Measurements from ENCODE around the gene OTOP1.
"Not testable (repeated sequence)": the region's sequence is repeated elsewhere in the genome, so short reads cannot be mapped to it uniquely, and the experiment has no call there.

Gene OTOP1

DNA sequence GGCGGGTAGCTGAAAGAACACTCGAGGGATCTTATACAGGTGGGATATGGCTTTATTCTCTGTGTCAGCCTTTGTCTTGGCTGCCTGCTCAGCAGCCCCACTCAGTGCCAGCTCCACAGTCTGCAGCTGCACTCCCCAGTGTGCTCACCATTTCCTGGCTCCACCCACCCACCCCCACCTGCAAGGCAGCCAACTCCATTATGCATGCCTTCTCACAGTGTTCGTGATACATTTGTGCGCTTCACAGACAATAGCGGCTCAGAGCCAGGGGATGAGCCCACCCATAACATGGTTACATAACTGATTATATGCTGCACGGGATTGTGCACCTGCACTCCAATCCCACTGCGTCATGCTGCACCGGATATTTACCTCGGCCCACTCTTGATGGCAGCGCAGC is 30.1 kb upstream of the OTOP1 start:
- Histone ChIP-seq H3K4me2 (ENCODE audit: low read length) (no peak overlapping the region), H3K27me3 (ENCODE audit: control insufficient read depth, insufficient read depth, low read length) (peaks cover 25% of the 10 kb centered on the region), H3K36me3 (ENCODE audit: insufficient read depth, low read length) (no peaks in the 10 kb centered on the region), H3K4me1 (ENCODE audit: control insufficient read depth, insufficient read depth, low read length) (peaks cover 3% of the 10 kb centered on the region), H3K9me3 (replicated peaks; ENCODE audit: low read length) (no peaks in the 10 kb centered on the region), H3K4me3 (ENCODE audit: low read length) (no peak overlapping the region), H3K9ac (ENCODE audit: low read depth, low read length) (no peak overlapping the region)

DNA sequence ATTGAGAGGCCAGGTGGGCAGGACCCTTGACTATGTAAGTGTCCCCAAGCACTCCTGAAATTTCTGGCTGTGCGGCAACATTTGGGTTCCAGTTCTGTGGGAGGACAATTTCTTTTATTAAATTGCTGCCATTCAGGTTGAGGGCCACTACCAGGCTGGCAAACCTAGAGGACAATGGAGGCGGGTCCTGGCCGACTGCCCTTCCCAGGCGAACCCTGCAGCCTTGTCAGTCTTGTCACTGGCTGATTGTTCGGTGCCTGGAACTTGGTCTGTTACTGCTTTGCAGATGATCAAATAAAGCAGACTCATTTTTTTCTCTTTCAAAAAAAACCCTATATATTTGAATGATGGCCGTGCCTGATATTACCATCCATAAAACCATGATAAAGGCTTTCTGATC is 27.9 kb upstream of the OTOP1 start:
- H3K9me3 ChIP-seq (replicated peaks; ENCODE audit: low read length): no peaks in the 10 kb centered on the region
- H3K4me2 ChIP-seq (ENCODE audit: low read length): no peak overlapping the region
- H3K36me3 ChIP-seq (ENCODE audit: insufficient read depth, low read length): no peaks in the 10 kb centered on the region
- no peaks in the 10 kb centered on the region for H3K4me1 ChIP-seq (ENCODE audit: control insufficient read depth, insufficient read depth, low read length)
- H3K9ac ChIP-seq (ENCODE audit: low read depth, low read length): no peak overlapping the region
- H3K4me3 ChIP-seq (ENCODE audit: low read length): no peak overlapping the region
- peaks cover 25% of the 10 kb centered on the region for H3K27me3 ChIP-seq (ENCODE audit: control insufficient read depth, insufficient read depth, low read length)

DNA sequence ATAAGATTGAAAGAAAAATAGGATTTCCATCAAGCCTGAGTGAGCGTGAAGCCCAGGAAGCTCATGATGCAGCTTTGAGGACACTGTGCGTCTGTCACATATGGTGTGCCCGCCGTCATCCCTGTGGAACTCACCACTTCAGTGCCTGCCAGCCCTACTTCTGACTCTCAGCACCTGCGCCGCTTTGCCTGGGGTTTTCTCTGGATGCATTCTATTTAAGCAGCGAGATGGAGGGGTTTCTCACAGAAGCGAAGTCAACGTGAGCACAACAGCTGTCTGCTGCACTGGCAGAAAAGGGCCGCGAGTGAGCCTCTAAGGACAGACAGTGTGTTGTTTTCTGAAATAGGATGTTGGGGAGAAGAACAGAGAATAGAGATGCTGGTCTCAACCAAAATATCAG is 27.5 kb upstream of the OTOP1 start:
- no peak overlapping the region for H3K4me3 ChIP-seq (ENCODE audit: low read length)
- no peaks in the 10 kb centered on the region for H3K9me3 ChIP-seq (replicated peaks; ENCODE audit: low read length)
- peaks cover 25% of the 10 kb centered on the region for H3K27me3 ChIP-seq (ENCODE audit: control insufficient read depth, insufficient read depth, low read length)
- no peaks in the 10 kb centered on the region for H3K36me3 ChIP-seq (ENCODE audit: insufficient read depth, low read length)
- no peak overlapping the region for H3K9ac ChIP-seq (ENCODE audit: low read depth, low read length)
- peaks cover under 1% of the 10 kb centered on the region for H3K4me1 ChIP-seq (ENCODE audit: control insufficient read depth, insufficient read depth, low read length)
- no peak overlapping the region for H3K4me2 ChIP-seq (ENCODE audit: low read length)

DNA sequence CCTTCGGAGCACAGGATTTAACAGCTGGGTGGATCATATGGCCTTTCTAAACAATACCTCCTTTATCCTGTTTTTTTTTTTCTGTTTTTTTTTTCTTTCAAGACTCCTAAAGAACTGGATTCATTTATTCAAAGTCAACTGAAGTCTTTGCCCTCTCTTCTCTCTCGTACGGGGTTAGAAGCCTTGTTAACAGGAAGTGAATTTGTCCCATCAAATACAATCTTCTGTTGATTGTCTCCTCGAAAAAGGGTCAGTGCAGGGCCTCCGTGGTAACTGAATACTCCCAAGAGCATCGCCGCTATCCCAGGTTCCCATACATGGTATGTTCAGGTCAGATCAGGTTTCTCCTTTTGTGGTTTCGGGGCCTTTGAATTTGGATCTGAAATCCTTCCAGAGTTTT is 23.1 kb upstream of the OTOP1 start:
- peaks cover 10% of the 10 kb centered on the region for H3K27me3 ChIP-seq (ENCODE audit: control insufficient read depth, insufficient read depth, low read length)

DNA sequence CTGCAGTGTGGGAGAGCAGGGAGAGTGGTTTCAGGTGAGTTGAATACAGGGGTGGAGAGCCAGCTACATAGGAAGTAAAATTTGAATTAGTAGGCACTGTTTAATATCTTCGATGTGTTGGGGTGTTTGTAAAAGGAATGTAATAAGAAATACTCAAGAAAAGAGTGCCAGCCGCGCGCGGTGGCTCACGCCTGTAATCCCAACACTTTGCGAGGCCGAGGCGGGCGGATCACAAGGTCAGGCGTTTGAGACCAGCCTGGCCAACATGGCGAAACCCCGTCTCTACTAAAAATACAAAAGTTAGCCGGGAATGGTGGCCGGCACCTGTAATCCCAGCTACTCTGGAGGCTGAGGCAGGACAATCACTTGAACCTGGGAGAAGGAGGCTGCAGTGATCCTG is 22.6 kb upstream of the OTOP1 start:
- Histone ChIP-seq H3K4me3 (ENCODE audit: low read length) (peak overlapping the region; percentile 92), H3K4me2 (ENCODE audit: low read length) (peak overlapping the region; percentile 88)

More for the DNA sequence above, 23.1 kb upstream of the OTOP1 start:
- Histone ChIP-seq H3K9ac (ENCODE audit: low read depth, low read length) (no peak overlapping the region), H3K4me1 (ENCODE audit: control insufficient read depth, insufficient read depth, low read length) (peaks cover 15% of the 10 kb centered on the region), H3K4me3 (ENCODE audit: low read length) (no peak overlapping the region), H3K36me3 (ENCODE audit: insufficient read depth, low read length) (peaks cover 4% of the 10 kb centered on the region), H3K4me2 (ENCODE audit: low read length) (no peak overlapping the region), H3K9me3 (replicated peaks; ENCODE audit: low read length) (no peaks in the 10 kb centered on the region)

DNA sequence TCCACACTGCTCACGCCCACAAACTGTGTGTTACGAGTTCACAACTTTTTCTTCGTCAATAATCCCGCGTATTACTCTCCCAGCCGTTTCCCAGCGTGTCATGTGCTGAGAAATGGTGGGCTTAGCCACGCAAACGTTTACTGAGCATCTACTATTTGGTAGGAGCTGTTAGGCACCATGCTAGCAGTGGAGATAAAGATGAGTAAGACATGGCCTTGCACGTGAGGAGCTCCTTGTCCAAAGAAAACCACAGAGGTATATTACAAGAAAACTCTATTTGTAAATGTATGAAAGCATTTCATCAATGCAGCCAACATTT is 22.1 kb upstream of the OTOP1 start:
- Histone ChIP-seq H3K4me1 (ENCODE audit: control insufficient read depth, insufficient read depth, low read length) (peaks cover 15% of the 10 kb centered on the region), H3K36me3 (ENCODE audit: insufficient read depth, low read length) (peaks cover 11% of the 10 kb centered on the region), H3K9ac (ENCODE audit: low read depth, low read length) (peak overlapping the region; percentile 98), H3K9me3 (replicated peaks; ENCODE audit: low read length) (no peaks in the 10 kb centered on the region), H3K4me2 (ENCODE audit: low read length) (peak overlapping the region; percentile 88), H3K4me3 (ENCODE audit: low read length) (peak overlapping the region; percentile 92), H3K27me3 (ENCODE audit: control insufficient read depth, insufficient read depth, low read length) (peaks cover under 1% of the 10 kb centered on the region)

More for the DNA sequence above, 22.6 kb upstream of the OTOP1 start:
- not testable (repeated sequence) for H3K36me3 ChIP-seq (ENCODE audit: insufficient read depth, low read length); H3K9ac ChIP-seq (ENCODE audit: low read depth, low read length); H3K27me3 ChIP-seq (ENCODE audit: control insufficient read depth, insufficient read depth, low read length); H3K9me3 ChIP-seq (replicated peaks; ENCODE audit: low read length)
- peaks cover 15% of the 10 kb centered on the region for H3K4me1 ChIP-seq (ENCODE audit: control insufficient read depth, insufficient read depth, low read length)

DNA sequence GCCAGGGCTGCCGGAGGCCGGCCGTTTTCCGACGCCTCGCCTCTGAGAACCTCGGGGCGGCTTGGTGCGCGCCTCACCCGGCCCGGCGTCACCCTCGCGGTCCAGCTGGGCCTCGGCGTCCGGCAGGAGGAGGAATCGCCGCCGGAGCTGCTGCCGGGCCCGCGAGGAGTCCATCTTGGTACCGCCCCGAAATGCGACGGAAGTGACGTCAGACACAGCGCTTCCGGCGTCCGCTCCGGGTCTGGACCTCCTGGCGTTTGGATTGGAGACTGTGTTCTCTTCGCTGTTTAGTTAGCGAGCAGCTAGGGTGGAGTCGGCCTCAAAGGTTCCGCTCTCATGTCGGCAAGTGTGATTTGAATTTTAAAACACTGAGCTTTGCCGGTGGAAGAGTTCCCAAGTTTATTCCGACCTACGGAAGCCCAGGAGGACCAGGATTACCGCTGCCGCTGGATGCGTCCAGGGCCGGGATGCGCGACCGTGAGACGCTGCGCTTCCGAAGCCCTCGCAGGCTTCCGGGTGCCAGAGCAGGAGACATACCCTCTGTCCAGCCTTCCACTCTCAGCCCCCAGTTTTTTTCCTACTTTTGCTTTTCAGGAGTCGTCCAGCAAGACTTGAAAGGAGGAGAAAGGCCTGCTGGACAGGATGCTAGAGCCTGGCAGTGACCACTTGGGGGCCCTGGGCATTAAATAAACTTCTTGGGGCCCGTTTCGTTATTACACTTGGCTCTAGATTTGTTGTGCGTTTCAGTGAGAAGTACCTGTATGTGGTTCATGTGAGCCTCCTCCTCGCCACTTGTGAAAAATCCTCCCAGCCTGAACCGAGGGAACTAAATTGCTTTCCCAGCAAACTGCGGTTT is 21.5 kb upstream of the OTOP1 start, which contains the start of gene TMEM128:
TSS of gene TMEM128 (minus strand) at position 195 of the 856 bp plus-strand sequence. CDS start at position 174, 21 bp downstream.
- H3K4me1 ChIP-seq (ENCODE audit: control insufficient read depth, insufficient read depth, low read length): peaks cover 15% of the 10 kb centered on the region
- H3K36me3 ChIP-seq (ENCODE audit: insufficient read depth, low read length): peaks cover 17% of the 10 kb centered on the region
- H3K4me3 ChIP-seq (ENCODE audit: low read length): peak within 1 kb of the TSS; percentile 92
- peak within 1 kb of the TSS; percentile 98 for H3K9ac ChIP-seq (ENCODE audit: low read depth, low read length)
- no peaks in the 10 kb centered on the region for H3K27me3 ChIP-seq (ENCODE audit: control insufficient read depth, insufficient read depth, low read length)
- H3K9me3 ChIP-seq (replicated peaks; ENCODE audit: low read length): no peaks in the 10 kb centered on the region
- H3K4me2 ChIP-seq (ENCODE audit: low read length): peak within 1 kb of the TSS; percentile 88

DNA sequence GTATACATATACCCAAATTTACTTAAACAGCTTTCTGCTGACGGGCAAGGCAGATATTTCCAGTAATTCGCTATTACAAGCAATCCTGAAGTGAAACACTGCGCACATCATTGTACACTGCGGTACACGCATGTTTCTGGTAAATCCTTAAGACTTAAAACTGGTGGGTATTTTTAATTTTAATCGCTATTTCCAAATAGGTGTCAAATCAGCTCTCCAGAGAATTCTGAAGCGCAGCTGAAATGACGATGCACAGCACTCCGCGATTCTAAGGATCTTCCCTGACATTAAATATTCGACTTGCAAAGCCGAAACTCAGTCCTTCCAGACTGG is 20.9 kb upstream of the OTOP1 start:
- Histone ChIP-seq H3K9ac (ENCODE audit: low read depth, low read length) (peak overlapping the region; percentile 98), H3K27me3 (ENCODE audit: control insufficient read depth, insufficient read depth, low read length) (no peaks in the 10 kb centered on the region), H3K9me3 (replicated peaks; ENCODE audit: low read length) (no peaks in the 10 kb centered on the region), H3K4me2 (ENCODE audit: low read length) (peak overlapping the region; percentile 88), H3K36me3 (ENCODE audit: insufficient read depth, low read length) (peaks cover 17% of the 10 kb centered on the region), H3K4me3 (ENCODE audit: low read length) (peak overlapping the region; percentile 92), H3K4me1 (ENCODE audit: control insufficient read depth, insufficient read depth, low read length) (peaks cover 15% of the 10 kb centered on the region)

DNA sequence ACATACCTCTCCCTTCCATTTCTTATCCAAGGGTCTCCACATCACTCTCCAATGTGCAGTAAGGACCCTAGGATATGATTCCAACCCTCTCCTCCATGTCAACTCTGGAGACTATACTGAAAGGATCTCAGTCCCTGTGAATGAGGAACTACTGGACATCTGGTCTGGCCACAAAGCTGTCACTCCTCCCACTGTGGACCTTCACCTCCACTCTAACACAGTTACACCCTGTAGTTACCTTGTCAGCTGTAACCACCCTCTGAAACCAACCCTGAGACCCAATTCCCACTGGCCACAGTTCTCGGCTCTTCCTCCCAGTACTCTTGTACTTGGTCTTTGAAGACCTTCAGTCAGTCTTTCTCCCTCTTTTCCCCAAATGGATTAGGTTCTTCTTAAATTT is 18.4 kb upstream of the OTOP1 start:
- Histone ChIP-seq H3K4me3 (ENCODE audit: low read length) (no peak overlapping the region), H3K4me2 (ENCODE audit: low read length) (no peak overlapping the region), H3K27me3 (ENCODE audit: control insufficient read depth, insufficient read depth, low read length) (no peaks in the 10 kb centered on the region), H3K36me3 (ENCODE audit: insufficient read depth, low read length) (peaks cover 27% of the 10 kb centered on the region), H3K4me1 (ENCODE audit: control insufficient read depth, insufficient read depth, low read length) (peaks cover 15% of the 10 kb centered on the region), H3K9me3 (replicated peaks; ENCODE audit: low read length) (no peaks in the 10 kb centered on the region), H3K9ac (ENCODE audit: low read depth, low read length) (no peak overlapping the region)

DNA sequence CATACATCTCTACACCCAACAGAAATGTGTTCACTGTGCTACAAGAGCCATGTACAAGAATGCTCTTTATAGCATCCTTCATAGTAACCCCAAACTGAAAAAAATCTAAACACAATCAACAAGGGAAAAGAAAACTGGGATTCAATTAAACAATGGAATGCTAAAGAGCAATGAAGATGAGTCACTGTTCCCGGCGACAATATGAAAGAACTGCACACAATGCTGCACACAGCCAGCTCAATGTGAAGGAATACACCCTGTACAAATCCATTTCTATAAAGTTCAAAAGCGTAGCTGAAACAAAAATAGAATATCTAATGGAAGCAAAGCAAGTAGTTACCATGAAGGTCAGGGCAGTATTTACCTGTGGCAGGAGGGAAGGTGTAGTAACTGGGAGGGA is 12.8 kb upstream of the OTOP1 start:
- peaks cover 32% of the 10 kb centered on the region for H3K36me3 ChIP-seq (ENCODE audit: insufficient read depth, low read length)
- not testable (repeated sequence) for H3K27me3 ChIP-seq (ENCODE audit: control insufficient read depth, insufficient read depth, low read length); H3K4me3 ChIP-seq (ENCODE audit: low read length); H3K9ac ChIP-seq (ENCODE audit: low read depth, low read length); H3K9me3 ChIP-seq (replicated peaks; ENCODE audit: low read length); H3K4me1 ChIP-seq (ENCODE audit: control insufficient read depth, insufficient read depth, low read length); H3K4me2 ChIP-seq (ENCODE audit: low read length)

DNA sequence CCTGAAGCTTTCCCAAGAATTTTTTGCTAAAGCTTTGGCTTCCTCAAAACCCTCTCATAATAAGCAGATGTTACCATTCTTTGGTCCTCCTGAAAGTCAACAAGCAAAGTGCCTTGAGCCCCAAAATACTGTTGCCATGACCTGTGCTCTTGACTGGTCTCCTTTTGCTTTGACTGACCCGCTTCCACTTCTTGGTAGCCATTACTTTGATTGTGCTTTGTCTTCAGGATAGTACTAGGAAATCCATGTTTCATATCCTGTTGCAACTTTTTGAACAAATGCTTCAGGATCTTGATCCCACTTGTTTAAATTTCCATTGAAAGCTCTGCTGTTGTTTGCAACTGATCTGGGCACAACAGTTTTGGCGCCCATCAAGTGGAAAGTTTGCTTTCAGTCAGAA is 6.9 kb upstream of the OTOP1 start:
- no peak overlapping the region for H3K4me3 ChIP-seq (ENCODE audit: low read length)
- H3K36me3 ChIP-seq (ENCODE audit: insufficient read depth, low read length): peaks cover 6% of the 10 kb centered on the region
- H3K4me2 ChIP-seq (ENCODE audit: low read length): no peak overlapping the region
- no peaks in the 10 kb centered on the region for H3K4me1 ChIP-seq (ENCODE audit: control insufficient read depth, insufficient read depth, low read length)
- H3K9ac ChIP-seq (ENCODE audit: low read depth, low read length): no peak overlapping the region
- peaks cover 12% of the 10 kb centered on the region for H3K27me3 ChIP-seq (ENCODE audit: control insufficient read depth, insufficient read depth, low read length)
- no peaks in the 10 kb centered on the region for H3K9me3 ChIP-seq (replicated peaks; ENCODE audit: low read length)

DNA sequence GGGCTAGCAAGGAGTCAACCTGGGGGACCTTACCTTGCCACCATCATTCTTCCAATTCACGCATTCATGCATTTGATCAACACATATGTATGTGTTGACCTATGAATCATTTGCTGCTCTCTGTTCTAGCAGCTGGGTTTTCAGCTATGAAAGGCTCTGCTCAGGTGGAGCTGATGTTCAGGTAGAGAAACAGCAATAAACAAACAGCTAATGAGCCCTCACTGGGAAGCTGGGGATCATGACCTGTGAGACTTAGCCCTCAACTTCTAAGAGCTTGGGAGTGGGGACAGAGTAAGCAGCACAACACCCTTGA is 1.6 kb upstream of the OTOP1 start:
- Histone ChIP-seq H3K4me2 (ENCODE audit: low read length) (no peak overlapping the region), H3K9me3 (replicated peaks; ENCODE audit: low read length) (no peaks in the 10 kb centered on the region), H3K9ac (ENCODE audit: low read depth, low read length) (no peak overlapping the region), H3K4me3 (ENCODE audit: low read length) (no peak overlapping the region), H3K4me1 (ENCODE audit: control insufficient read depth, insufficient read depth, low read length) (no peaks in the 10 kb centered on the region), H3K36me3 (ENCODE audit: insufficient read depth, low read length) (no peaks in the 10 kb centered on the region), H3K27me3 (ENCODE audit: control insufficient read depth, insufficient read depth, low read length) (peaks cover 53% of the 10 kb centered on the region)
